Measurements from ENCODE around the gene DNAJA2.
A peak's percentile ranks its signal among the peaks of the same experiment; 100 is the strongest.

Gene DNAJA2

GRCh38 chr16:46973207-46973995 lies at the start of gene DNAJA2:
Gene DNAJA2 (minus strand): TSS chr16:46973674. CDS start chr16:46973572, 102 bp downstream.
- peak within 1 kb of the TSS; percentile 78 for H3K4me3 ChIP-seq (ENCODE audit: low read length)
- no peak for TF ChIP-seq CTCF (IDR thresholded peaks at IDR 0.05; ENCODE audit: insufficient read depth, low read depth, low read length, missing control alignments)
- DNase-seq (ENCODE audit: low read depth) = peak; percentile 88

- TF ChIP-seq CTCF (IDR thresholded peaks at IDR 0.05; ENCODE audit: insufficient read depth, low read depth, low read length, missing control alignments) = peak; percentile 24
- peak; percentile 26 for DNase-seq (ENCODE audit: low read depth)
- H3K4me3 ChIP-seq (ENCODE audit: low read length) = no peak overlapping the region
These were observed 46.1 kb upstream of the DNAJA2 start for GRCh38 chr16:47019568-47019967.

GRCh38 chr16:47018223-47018891 lies 44.9 kb upstream of the DNAJA2 start:
- H3K4me3 ChIP-seq (ENCODE audit: low read length) = no peak overlapping the region
- TF ChIP-seq CTCF (IDR thresholded peaks at IDR 0.05; ENCODE audit: insufficient read depth, low read depth, low read length, missing control alignments) = peak; percentile 79
- peak; percentile 67 for DNase-seq (ENCODE audit: low read depth)

GRCh38 chr16:47017636-47018035 lies 44.2 kb upstream of the DNAJA2 start:
- no peak for DNase-seq (ENCODE audit: low read depth)
- no peak overlapping the region for H3K4me3 ChIP-seq (ENCODE audit: low read length)
- TF ChIP-seq CTCF (IDR thresholded peaks at IDR 0.05; ENCODE audit: insufficient read depth, low read depth, low read length, missing control alignments) = no peak

- no peak for TF ChIP-seq CTCF (IDR thresholded peaks at IDR 0.05; ENCODE audit: insufficient read depth, low read depth, low read length, missing control alignments)
- DNase-seq (ENCODE audit: low read depth) = no peak
- H3K4me3 ChIP-seq (ENCODE audit: low read length) = no peak overlapping the region
These were observed 43.2 kb upstream of the DNAJA2 start for GRCh38 chr16:47016700-47017133.

- DNase-seq (ENCODE audit: low read depth) = no peak
- no peak overlapping the region for H3K4me3 ChIP-seq (ENCODE audit: low read length)
- TF ChIP-seq CTCF (IDR thresholded peaks at IDR 0.05; ENCODE audit: insufficient read depth, low read depth, low read length, missing control alignments) = no peak
These were observed 40.4 kb upstream of the DNAJA2 start for GRCh38 chr16:47013910-47014309.
